B cell (primary cell): ENCODE measurements around the gene AFF1. TPM values are rescaled to one million over a fixed set of nuclear protein-coding genes. Genes with fewer than 3 reads are reported as not detected.
A peak's percentile ranks its signal among the peaks of the same experiment; 100 is the strongest.

ENCODE experiments used
- ATAC-seq: fragments of 200-7000 bp; cut with Tn5 transposase; one replicate; pipeline ENCODE4 v1.10.0; 2021; ENCODE audit warnings: low read depth, mild to moderate bottlenecking, moderate number of reproducible peaks, moderate library complexity
- CTCF ChIA-PET: fragments of 350-600 bp; sonication (Branson Sonifier 250); formaldehyde crosslinking; loops from one replicate; lab custom pipeline; 2021; ENCODE audit warnings: antibody characterized with exemption, inconsistent platforms; lab: Charles Lee
- POLR2A ChIA-PET: fragments of 350-600 bp; sonication (Branson Sonifier 250); formaldehyde crosslinking; loops from one replicate; lab custom pipeline; 2021; ENCODE audit warnings: antibody characterized with exemption; lab: Charles Lee
- DNase-seq: peaks from one replicate; pipeline ENCODE4 v3.0.0; 2013
- H2AFZ ChIP-seq: 2 replicates; pipeline ENCODE4 v1.6.1; 2012; ENCODE audit warnings: mild to moderate bottlenecking, low read depth, low read length; ENCODE audit not compliant: insufficient read depth, poor library complexity, severe bottlenecking
- H3K27ac ChIP-seq, 2 donors: 1 replicate in 1 of 2; 2 replicates in 1 of 2; pipeline ENCODE4 v1.5.1; 2012 to 2013; ENCODE audit warnings: low read length in 2 of 2, mild to moderate bottlenecking in 2 of 2, moderate library complexity in 1 of 2
- H3K27me3 ChIP-seq, 4 experiments: fragments of 200-600 bp in 1 of 4; sonication (generic) in 1 of 4; replicated peaks in 1 of 4; 1 replicate in 2 of 4; 2 replicates in 2 of 4; pipeline versions ENCODE4 v1.6.1 to v1.7.0; 2013 to 2016; ENCODE audit warnings: low read length in 3 of 4, mild to moderate bottlenecking in 2 of 4, mixed read lengths in 1 of 4, moderate library complexity in 1 of 4; ENCODE audit not compliant: insufficient read depth in 4 of 4, control insufficient read depth in 3 of 4; ENCODE audit errors: control extremely low read depth in 1 of 4
- H3K36me3 ChIP-seq, 2 experiments: replicated peaks in 1 of 2; 1 replicate in 1 of 2; 2 replicates in 1 of 2; pipeline versions ENCODE4 v1.6.1 to v1.7.1; 2013; ENCODE audit warnings: low read length in 1 of 2; ENCODE audit not compliant: insufficient read depth in 2 of 2, control insufficient read depth in 1 of 2; ENCODE audit errors: control extremely low read depth in 1 of 2, extremely low read depth in 1 of 2
- H3K4me1 ChIP-seq, 2 donors: fragments of 200-600 bp in 1 of 2; sonication (generic) in 1 of 2; 1 replicate in 1 of 2; 2 replicates in 1 of 2; pipeline versions ENCODE4 v1.5.1 to v1.6.1; 2013 to 2017; ENCODE audit warnings: low read length in 2 of 2; ENCODE audit not compliant: control insufficient read depth in 2 of 2, insufficient read depth in 2 of 2
- H3K4me2 ChIP-seq: replicated peaks from 2 replicates; pipeline ENCODE3; 2012; ENCODE audit warnings: mild to moderate bottlenecking, low read depth, low read length; ENCODE audit not compliant: poor library complexity, severe bottlenecking
- H3K4me3 ChIP-seq, 5 experiments: fragments of 200-600 bp in 1 of 5; sonication (generic) in 1 of 5; 1 replicate in 3 of 5; 2 replicates in 2 of 5; pipeline versions ENCODE4 v1.5.1 to v1.7.0; 2011 to 2016; ENCODE audit warnings: low read length in 4 of 5, mild to moderate bottlenecking in 4 of 5, low read depth in 2 of 5, control low read depth in 1 of 5, moderate library complexity in 1 of 5; ENCODE audit not compliant: insufficient read depth in 1 of 5; ENCODE audit errors: control extremely low read depth in 1 of 5, extremely low read depth in 1 of 5
- H3K79me2 ChIP-seq: fragments of 200-600 bp; sonication (generic); one replicate; pipeline ENCODE4 v1.6.0; 2016; ENCODE audit warnings: low read length; ENCODE audit not compliant: control insufficient read depth, insufficient read depth
- H3K9ac ChIP-seq: fragments of 200-600 bp; sonication (generic); 2 replicates; pipeline ENCODE4 v1.6.1; 2017; ENCODE audit warnings: mild to moderate bottlenecking, low read length, moderate library complexity
- H3K9me3 ChIP-seq, 3 donors: one replicate each; pipeline versions ENCODE4 v1.6.1 to v1.7.1; 2013; ENCODE audit warnings: low read length in 2 of 3; ENCODE audit not compliant: control insufficient read depth in 2 of 3, insufficient read depth in 1 of 3; ENCODE audit errors: control extremely low read depth in 1 of 3
- H4K20me1 ChIP-seq: 2 replicates; pipeline ENCODE4 v1.6.0; 2012; ENCODE audit warnings: mild to moderate bottlenecking, low read length; ENCODE audit not compliant: insufficient read depth, control insufficient read depth, poor library complexity, severe bottlenecking
- H3K27ac Mint-ChIP-seq: one replicate; pipeline ENCODE4 v1.8.0; 2021; ENCODE audit warnings: mixed read lengths
- H3K27me3 Mint-ChIP-seq: one replicate; pipeline ENCODE4 v1.8.0; 2021; ENCODE audit warnings: mixed read lengths
- H3K4me1 Mint-ChIP-seq: one replicate; pipeline ENCODE4 v1.8.0; 2021; ENCODE audit warnings: mixed read lengths
- H3K4me3 Mint-ChIP-seq: one replicate; pipeline ENCODE4 v1.8.0; 2021; ENCODE audit warnings: mixed read lengths
- H3K9me3 Mint-ChIP-seq: one replicate; pipeline ENCODE4 v1.8.0; 2022; ENCODE audit warnings: mixed read lengths; ENCODE audit not compliant: insufficient read depth
- CTCF ChIP-seq: fragments of 200-600 bp; IDR thresholded peaks from one replicate; pipeline ENCODE4 v1.8.0; 2022; ENCODE audit warnings: antibody characterized with exemption, mild to moderate bottlenecking
- EZH2 ChIP-seq: IDR thresholded peaks from 2 replicates; pipeline ENCODE4 v1.6.1; 2012; ENCODE audit warnings: borderline replicate concordance, low read depth, mild to moderate bottlenecking, moderate library complexity, low read length; ENCODE audit not compliant: insufficient read depth, poor library complexity, severe bottlenecking
- WGBS: methylation state at CpG from one replicate; pipeline ENCODE4 v1.1.5; 2013; ENCODE audit warnings: missing lambda C conversion rate; ENCODE audit not compliant: insufficient coverage; 5-methylcytosine and 5-hydroxymethylcytosine counted together
- intact Hi-C: fragments of 100-400 bp; cut with micrococcal nuclease; formaldehyde crosslinking; loops from one replicate; pipeline ENCODE4 v1.10.0; 2022
- polyA plus RNA-seq: library from polyadenylated mRNA; depleted of rRNA; stranded (reverse); fragments of >200 nt; gene quantifications from 2 replicates; pipeline ENCODE4 v1.2.3, GENCODE V29; 2012
- total RNA-seq, 2 donors: library from RNA; stranded (reverse); fragments of 120-200 nt in 1 of 2; gene quantifications; 1 replicate in 1 of 2; 2 replicates in 1 of 2; pipeline versions ENCODE4 v1.2.3 to v1.2.4, GENCODE V29; 2013 to 2022

AFF1 gene
- total and polyA plus RNA-seq, 2 donors (not counting 1 experiment from before 2014, with no cell fraction given), result 15.3 to 135 TPM

- Histone ChIP-seq H3K9me3 (peaks cover 0 to 1% (median 0%) of the 10 kb centered on the region in 3 donors), H3K9ac (no peak overlapping the region), H2AFZ (no peak overlapping the region), H4K20me1 (peaks cover 34% of the 10 kb centered on the region), H3K4me2 (peak overlapping the region; percentile 25), H3K4me3 (no peak overlapping the region), H3K79me2 (peaks cover 94% of the 10 kb centered on the region), H3K4me1 (peaks cover 39 to 67% of the 10 kb centered on the region in 2 donors), H3K27ac (no peak overlapping the region), H3K27me3 (no peaks in the 10 kb centered on the region), H3K36me3 (no peaks in the 10 kb centered on the region)
- no peaks in the 10 kb centered on the region for H3K9me3 Mint-ChIP-seq
- ATAC-seq (no peak), DNase-seq (no peak)
- TF ChIP-seq CTCF (no peak), EZH2 (no peak)
- ChIA-PET CTCF (interaction anchor here (0.5 to 9.2 kb wide), 10 partner anchors 11 to 1672 kb away, joined by 3 to 93 read pairs (median 4); partner anchors contain the start of gene AFF1), POLR2A (interaction anchor here (0.7 to 1.1 kb wide), 5 partner anchors 32 to 1512 kb away, joined by 3 to 11 read pairs (median 4); partner anchors contain the start of gene AFF1)
- H3K27ac Mint-ChIP-seq, result no peak overlapping the region
- intact Hi-C loops, result no loop called here
- H3K4me3 Mint-ChIP-seq, result no peak overlapping the region
- no peaks in the 10 kb centered on the region for H3K27me3 Mint-ChIP-seq
- WGBS, result 80% methylated on average over 1 of the region's 5 CpGs
- peaks cover 78% of the 10 kb centered on the region for H3K4me1 Mint-ChIP-seq
Observed at GRCh38 chr4:87011340-87012034, 76.7 kb downstream of the AFF1 start.
